ENCODE results near the gene RTCB. TPM values are rescaled to one million over a fixed set of nuclear protein-coding genes. Genes with fewer than 3 reads are reported as not detected.

RTCB gene
- total and polyA plus RNA-seq, 10 donors = 33.8 to 75.9 (median 61.0) TPM

DNA sequence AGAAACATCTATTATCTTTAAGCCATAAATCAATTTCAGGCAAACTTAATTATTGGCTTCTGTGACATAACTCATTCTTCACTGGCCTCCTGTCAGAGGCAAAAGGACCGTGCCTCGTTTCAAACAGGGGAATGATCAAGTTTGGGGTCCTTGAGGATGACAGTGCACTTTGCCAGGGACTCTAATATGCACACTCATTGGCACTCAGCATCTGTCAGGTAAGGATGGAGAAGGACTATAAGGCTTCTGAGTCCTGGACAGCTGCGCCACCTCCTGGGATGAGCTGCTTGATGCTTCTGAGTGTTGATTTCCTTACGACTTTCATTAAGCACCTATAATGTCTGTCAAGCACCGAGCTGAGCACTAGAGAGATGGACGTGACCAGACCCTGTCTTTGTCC, 32.0 kb upstream of the RTCB start:
- Histone ChIP-seq H3K27ac (no peak overlapping the region), H3K36me3 (no peaks in the 10 kb centered on the region), H3K4me1 (no peaks in the 10 kb centered on the region), H3K27me3 (replicated peaks in 1 of 7) (peaks cover 0 to 21% (median 0%) of the 10 kb centered on the region in 7 donors), H3K9me3 (no peaks in the 10 kb centered on the region), H3K4me3 (no peak overlapping the region)
- no peak for TF ChIP-seq POLR2AphosphoS5 (IDR thresholded peaks at IDR 0.05)
- TF ChIP-seq, protein P1, sequence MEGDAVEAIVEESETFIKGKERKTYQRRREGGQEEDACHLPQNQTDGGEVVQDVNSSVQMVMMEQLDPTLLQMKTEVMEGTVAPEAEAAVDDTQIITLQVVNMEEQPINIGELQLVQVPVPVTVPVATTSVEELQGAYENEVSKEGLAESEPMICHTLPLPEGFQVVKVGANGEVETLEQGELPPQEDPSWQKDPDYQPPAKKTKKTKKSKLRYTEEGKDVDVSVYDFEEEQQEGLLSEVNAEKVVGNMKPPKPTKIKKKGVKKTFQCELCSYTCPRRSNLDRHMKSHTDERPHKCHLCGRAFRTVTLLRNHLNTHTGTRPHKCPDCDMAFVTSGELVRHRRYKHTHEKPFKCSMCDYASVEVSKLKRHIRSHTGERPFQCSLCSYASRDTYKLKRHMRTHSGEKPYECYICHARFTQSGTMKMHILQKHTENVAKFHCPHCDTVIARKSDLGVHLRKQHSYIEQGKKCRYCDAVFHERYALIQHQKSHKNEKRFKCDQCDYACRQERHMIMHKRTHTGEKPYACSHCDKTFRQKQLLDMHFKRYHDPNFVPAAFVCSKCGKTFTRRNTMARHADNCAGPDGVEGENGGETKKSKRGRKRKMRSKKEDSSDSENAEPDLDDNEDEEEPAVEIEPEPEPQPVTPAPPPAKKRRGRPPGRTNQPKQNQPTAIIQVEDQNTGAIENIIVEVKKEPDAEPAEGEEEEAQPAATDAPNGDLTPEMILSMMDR (IDR thresholded peaks at IDR 0.05 in 8 of 11, conservative IDR thresholded peaks at IDR 0.05 in 3 of 11) = peak in 1 of 11 experiments; percentile 14
- 47 to 54% (median 50%) methylated on average over 6 of the region's 6 CpGs for WGBS, 5 donors
- intact Hi-C loops (cut with DNase I; ENCODE audit: low total_unique reads) = no loop called here
- DNase-seq = no peak

DNA sequence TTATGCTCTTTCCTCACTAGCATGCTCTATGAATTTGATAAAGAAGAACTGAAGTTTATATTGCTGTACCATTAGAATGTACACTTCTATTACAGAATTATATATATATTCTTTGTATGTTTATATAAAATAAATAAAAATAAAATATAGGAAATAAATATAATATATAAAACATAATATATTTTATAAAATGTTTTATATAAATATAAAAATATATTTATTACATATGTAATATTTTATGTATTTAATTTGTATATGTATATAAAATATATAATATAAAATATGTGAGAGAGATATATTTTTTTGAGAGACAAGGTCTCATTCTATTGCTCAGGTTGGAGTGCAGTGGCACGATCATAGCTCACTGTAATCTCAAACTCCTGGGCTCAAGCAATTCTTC, 18.3 kb upstream of the RTCB start:
- DNase-seq = no peak
- whole genome bisulfite sequencing, 5 donors = 76 to 86% (median 80%) methylated on average over 1 of the region's 1 CpG
- Histone ChIP-seq H3K27ac (no peak overlapping the region), H3K4me3 (no peak overlapping the region), H3K36me3 (no peaks in the 10 kb centered on the region), H3K4me1 (no peaks in the 10 kb centered on the region), H3K9me3 (no peaks in the 10 kb centered on the region), H3K27me3 (replicated peaks in 1 of 7) (peaks cover 0 to 10% (median 0%) of the 10 kb centered on the region in 7 donors)
- intact Hi-C loops (cut with DNase I; ENCODE audit: low total_unique reads) = no loop called here
- TF ChIP-seq POLR2A (IDR thresholded peaks at IDR 0.05) (no peak), POLR2AphosphoS5 (IDR thresholded peaks at IDR 0.05) (no peak)
- TF ChIP-seq, protein P1 (IDR thresholded peaks at IDR 0.05 in 8 of 11, conservative IDR thresholded peaks at IDR 0.05 in 3 of 11) = no peak

DNA sequence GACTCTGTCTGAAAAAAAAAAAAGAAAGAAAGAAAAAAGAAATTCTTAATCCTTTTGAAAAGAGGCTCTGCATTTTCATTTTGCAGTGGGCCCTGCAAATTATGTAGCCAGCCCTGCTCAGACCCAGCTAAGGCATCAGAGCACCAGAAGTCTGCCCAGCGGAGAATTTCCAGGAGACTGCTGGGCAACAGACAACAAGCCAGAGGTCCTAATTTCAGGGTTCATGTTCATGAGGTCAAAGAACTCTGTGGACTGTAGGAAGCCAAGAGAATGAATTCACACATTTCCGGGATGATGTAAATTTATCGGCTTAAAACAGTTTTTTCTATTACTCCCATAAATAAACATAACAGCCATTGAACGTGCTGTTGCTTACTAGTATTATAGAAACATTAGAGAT, 14.8 kb upstream of the RTCB start:
- intact Hi-C loops (cut with DNase I; ENCODE audit: low total_unique reads) = no loop called here
- no peak for TF ChIP-seq POLR2AphosphoS5 (IDR thresholded peaks at IDR 0.05)
- no peak for TF ChIP-seq POLR2A (IDR thresholded peaks at IDR 0.05)
- TF ChIP-seq, protein P1 (IDR thresholded peaks at IDR 0.05 in 8 of 11, conservative IDR thresholded peaks at IDR 0.05 in 3 of 11) = no peak
- Histone ChIP-seq H3K4me1 (no peaks in the 10 kb centered on the region), H3K27ac (no peak overlapping the region), H3K27me3 (replicated peaks in 1 of 7) (peaks cover 0 to 19% (median 0%) of the 10 kb centered on the region in 7 donors), H3K36me3 (no peaks in the 10 kb centered on the region), H3K4me3 (no peak overlapping the region), H3K9me3 (no peaks in the 10 kb centered on the region)
- no peak for DNase-seq
- 75 to 92% (median 89%) methylated on average over 4 of the region's 4 CpGs for WGBS, 5 donors

DNA sequence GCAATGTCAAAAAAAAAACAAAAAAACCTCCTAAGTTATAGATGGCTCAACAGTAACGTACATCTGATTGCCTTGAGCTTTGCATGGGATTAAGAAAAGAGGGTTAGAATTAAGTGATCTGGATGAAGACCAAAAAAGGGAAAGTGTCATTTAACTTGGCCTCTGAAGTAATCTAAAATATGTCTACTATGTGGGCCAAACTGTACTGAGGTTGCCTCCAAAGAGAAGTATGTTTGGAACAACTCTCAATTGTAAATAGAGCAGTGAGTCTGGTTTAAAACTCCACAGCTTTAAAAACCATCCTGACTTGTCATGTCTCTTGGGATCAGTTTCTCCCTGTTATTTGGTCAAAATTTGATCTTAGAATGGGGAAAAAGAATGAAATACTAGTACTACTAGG, 11.6 kb upstream of the RTCB start:
- H3K4me1 ChIP-seq = no peaks in the 10 kb centered on the region
- intact Hi-C loops (cut with DNase I; ENCODE audit: low total_unique reads) = no loop called here

More for the DNA sequence above, 11.6 kb upstream of the RTCB start:
- Histone ChIP-seq H3K27ac (no peak overlapping the region), H3K4me3 (no peak overlapping the region), H3K36me3 (no peaks in the 10 kb centered on the region), H3K9me3 (no peaks in the 10 kb centered on the region), H3K27me3 (replicated peaks in 1 of 7) (peaks cover 0 to 46% (median 0%) of the 10 kb centered on the region in 7 donors)
- no peak for DNase-seq
- TF ChIP-seq POLR2AphosphoS5 (IDR thresholded peaks at IDR 0.05) = no peak
- no peak for TF ChIP-seq POLR2A (IDR thresholded peaks at IDR 0.05)
- TF ChIP-seq, protein P1 (IDR thresholded peaks at IDR 0.05 in 8 of 11, conservative IDR thresholded peaks at IDR 0.05 in 3 of 11) = no peak
- 68 to 79% (median 74%) methylated on average over 1 of the region's 1 CpG for WGBS, 5 donors
